Measurements from ENCODE around the gene SDK2.

Gene SDK2, protein sequence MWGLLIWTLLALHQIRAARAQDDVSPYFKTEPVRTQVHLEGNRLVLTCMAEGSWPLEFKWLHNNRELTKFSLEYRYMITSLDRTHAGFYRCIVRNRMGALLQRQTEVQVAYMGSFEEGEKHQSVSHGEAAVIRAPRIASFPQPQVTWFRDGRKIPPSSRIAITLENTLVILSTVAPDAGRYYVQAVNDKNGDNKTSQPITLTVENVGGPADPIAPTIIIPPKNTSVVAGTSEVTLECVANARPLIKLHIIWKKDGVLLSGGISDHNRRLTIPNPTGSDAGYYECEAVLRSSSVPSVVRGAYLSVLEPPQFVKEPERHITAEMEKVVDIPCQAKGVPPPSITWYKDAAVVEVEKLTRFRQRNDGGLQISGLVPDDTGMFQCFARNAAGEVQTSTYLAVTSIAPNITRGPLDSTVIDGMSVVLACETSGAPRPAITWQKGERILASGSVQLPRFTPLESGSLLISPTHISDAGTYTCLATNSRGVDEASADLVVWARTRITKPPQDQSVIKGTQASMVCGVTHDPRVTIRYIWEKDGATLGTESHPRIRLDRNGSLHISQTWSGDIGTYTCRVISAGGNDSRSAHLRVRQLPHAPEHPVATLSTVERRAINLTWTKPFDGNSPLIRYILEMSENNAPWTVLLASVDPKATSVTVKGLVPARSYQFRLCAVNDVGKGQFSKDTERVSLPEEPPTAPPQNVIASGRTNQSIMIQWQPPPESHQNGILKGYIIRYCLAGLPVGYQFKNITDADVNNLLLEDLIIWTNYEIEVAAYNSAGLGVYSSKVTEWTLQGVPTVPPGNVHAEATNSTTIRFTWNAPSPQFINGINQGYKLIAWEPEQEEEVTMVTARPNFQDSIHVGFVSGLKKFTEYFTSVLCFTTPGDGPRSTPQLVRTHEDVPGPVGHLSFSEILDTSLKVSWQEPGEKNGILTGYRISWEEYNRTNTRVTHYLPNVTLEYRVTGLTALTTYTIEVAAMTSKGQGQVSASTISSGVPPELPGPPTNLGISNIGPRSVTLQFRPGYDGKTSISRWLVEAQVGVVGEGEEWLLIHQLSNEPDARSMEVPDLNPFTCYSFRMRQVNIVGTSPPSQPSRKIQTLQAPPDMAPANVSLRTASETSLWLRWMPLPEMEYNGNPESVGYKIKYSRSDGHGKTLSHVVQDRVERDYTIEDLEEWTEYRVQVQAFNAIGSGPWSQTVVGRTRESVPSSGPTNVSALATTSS (N-terminal part only)

GRCh38 chr17:73644145-73645049 lies at the start of gene SDK2:
TSS of gene SDK2 (minus strand) at chr17:73644445. CDS start at chr17:73644088, 357 bp downstream.
- Histone ChIP-seq H3K9me3 (ENCODE audit: control insufficient read depth, low read length) (no peaks in the 10 kb centered on the region), H3K27me3 (ENCODE audit: control insufficient read depth, insufficient read depth, low read length) (peaks cover 61% of the 10 kb centered on the region), H3K9ac (ENCODE audit: low read length) (no peak within 1 kb of the TSS), H3K36me3 (ENCODE audit: control insufficient read depth, insufficient read depth, low read length) (no peaks in the 10 kb centered on the region), H3K4me1 (ENCODE audit: control insufficient read depth, insufficient read depth, low read length) (peaks cover 8% of the 10 kb centered on the region), H3K4me3 (ENCODE audit: low read length) (no peak within 1 kb of the TSS)

DNA sequence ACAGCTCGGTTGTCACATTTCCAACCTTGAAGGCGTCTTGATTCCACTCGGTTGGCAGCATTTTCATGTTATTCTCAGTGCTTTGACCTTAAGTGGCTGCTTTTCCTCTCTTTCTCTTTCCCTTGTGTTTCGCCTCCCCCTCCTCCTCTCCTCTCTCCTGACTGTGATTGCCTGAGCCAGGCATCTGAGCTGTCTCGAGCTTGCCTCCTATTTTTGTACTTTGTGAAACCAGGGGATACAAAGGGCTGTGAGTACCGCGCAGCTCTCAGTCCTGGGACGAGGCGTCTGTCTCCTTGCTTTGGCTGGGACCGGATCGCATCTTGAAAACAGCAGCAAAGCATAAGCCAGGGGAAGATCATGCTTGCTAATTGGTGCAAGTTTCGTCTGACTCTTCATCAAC lies 48.8 kb upstream of the SDK2 start:
- H3K9ac ChIP-seq (ENCODE audit: low read length), result no peak overlapping the region
- no peaks in the 10 kb centered on the region for H3K27me3 ChIP-seq (ENCODE audit: control insufficient read depth, insufficient read depth, low read length)
- H3K4me3 ChIP-seq (ENCODE audit: low read length), result no peak overlapping the region
- H3K9me3 ChIP-seq (ENCODE audit: control insufficient read depth, low read length), result no peaks in the 10 kb centered on the region
- peaks cover 4% of the 10 kb centered on the region for H3K4me1 ChIP-seq (ENCODE audit: control insufficient read depth, insufficient read depth, low read length)
- no peaks in the 10 kb centered on the region for H3K36me3 ChIP-seq (ENCODE audit: control insufficient read depth, insufficient read depth, low read length)

- no peaks in the 10 kb centered on the region for H3K9me3 ChIP-seq (ENCODE audit: control insufficient read depth, low read length)
- H3K9ac ChIP-seq (ENCODE audit: low read length), result no peak overlapping the region
- H3K27me3 ChIP-seq (ENCODE audit: control insufficient read depth, insufficient read depth, low read length), result no peaks in the 10 kb centered on the region
- H3K4me1 ChIP-seq (ENCODE audit: control insufficient read depth, insufficient read depth, low read length), result peaks cover 6% of the 10 kb centered on the region
- H3K36me3 ChIP-seq (ENCODE audit: control insufficient read depth, insufficient read depth, low read length), result no peaks in the 10 kb centered on the region
- H3K4me3 ChIP-seq (ENCODE audit: low read length), result no peak overlapping the region
Observed at GRCh38 chr17:73691321-73691766, 47.1 kb upstream of the SDK2 start.

DNA sequence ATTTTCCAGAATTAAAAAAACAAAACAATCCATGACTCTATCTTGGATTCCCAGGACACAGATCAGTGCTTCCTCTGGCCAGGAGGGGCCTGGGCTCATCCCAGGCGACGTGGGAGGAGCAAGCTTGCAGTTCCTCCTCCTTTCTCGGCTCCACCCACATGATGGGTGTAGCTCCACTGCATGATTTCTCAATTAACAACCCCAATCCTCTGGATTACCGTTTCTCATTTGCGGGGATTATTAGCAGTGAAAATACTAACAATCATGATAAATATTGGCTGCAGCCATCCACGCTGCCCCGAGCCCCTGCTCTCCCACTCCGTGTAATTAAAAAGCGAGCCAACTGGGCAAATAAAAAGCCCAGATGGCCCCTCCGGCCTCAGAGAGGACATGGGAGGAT lies 46.4 kb upstream of the SDK2 start:
- Histone ChIP-seq H3K9me3 (ENCODE audit: control insufficient read depth, low read length) (no peaks in the 10 kb centered on the region), H3K9ac (ENCODE audit: low read length) (no peak overlapping the region), H3K4me3 (ENCODE audit: low read length) (no peak overlapping the region), H3K27me3 (ENCODE audit: control insufficient read depth, insufficient read depth, low read length) (no peaks in the 10 kb centered on the region), H3K36me3 (ENCODE audit: control insufficient read depth, insufficient read depth, low read length) (no peaks in the 10 kb centered on the region), H3K4me1 (ENCODE audit: control insufficient read depth, insufficient read depth, low read length) (peaks cover 7% of the 10 kb centered on the region)

DNA sequence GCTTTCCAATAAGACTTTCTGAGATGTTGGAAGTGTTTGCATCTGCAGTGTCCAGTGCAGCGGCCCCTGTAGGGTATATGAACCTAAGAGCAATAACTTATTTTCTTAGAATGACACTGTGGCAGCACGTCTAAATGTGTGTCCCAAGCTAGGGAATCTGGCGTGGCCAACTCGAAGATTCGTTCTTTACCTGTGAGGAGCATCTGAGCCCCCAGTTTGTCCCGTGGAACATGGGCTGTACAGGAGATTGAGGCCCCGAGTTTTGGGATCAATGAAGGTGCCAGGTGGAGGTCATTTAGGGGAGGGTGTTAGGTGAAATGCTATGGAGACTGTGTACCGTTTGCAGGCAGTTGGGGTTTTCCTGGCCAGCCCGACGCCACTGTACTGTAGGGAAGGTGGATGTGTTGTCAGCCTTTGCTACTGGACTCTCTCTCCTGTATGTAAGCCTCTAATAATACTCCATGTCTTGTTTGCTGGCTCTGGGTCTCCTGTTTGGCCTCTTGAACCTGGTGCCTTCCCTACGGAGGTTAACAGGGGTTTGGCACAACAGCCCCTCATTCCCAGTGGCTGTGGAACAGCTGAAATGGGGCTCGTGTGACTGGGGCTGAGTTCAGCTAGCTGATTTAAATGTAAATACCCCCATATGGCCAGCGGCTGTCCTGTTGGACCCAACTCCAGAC lies 45.5 kb upstream of the SDK2 start:
- no peak overlapping the region for H3K4me3 ChIP-seq (ENCODE audit: low read length)
- no peaks in the 10 kb centered on the region for H3K27me3 ChIP-seq (ENCODE audit: control insufficient read depth, insufficient read depth, low read length)
- peaks cover 7% of the 10 kb centered on the region for H3K4me1 ChIP-seq (ENCODE audit: control insufficient read depth, insufficient read depth, low read length)

GRCh38 chr17:73686961-73687360 lies 42.7 kb upstream of the SDK2 start:
- no peaks in the 10 kb centered on the region for H3K36me3 ChIP-seq (ENCODE audit: control insufficient read depth, insufficient read depth, low read length)
- no peaks in the 10 kb centered on the region for H3K27me3 ChIP-seq (ENCODE audit: control insufficient read depth, insufficient read depth, low read length)
- no peaks in the 10 kb centered on the region for H3K9me3 ChIP-seq (ENCODE audit: control insufficient read depth, low read length)
- H3K4me1 ChIP-seq (ENCODE audit: control insufficient read depth, insufficient read depth, low read length), result peaks cover 7% of the 10 kb centered on the region
- H3K9ac ChIP-seq (ENCODE audit: low read length), result no peak overlapping the region
- no peak overlapping the region for H3K4me3 ChIP-seq (ENCODE audit: low read length)

More for the DNA sequence above, 45.5 kb upstream of the SDK2 start:
- H3K9me3 ChIP-seq (ENCODE audit: control insufficient read depth, low read length), result no peaks in the 10 kb centered on the region
- no peak overlapping the region for H3K9ac ChIP-seq (ENCODE audit: low read length)
- H3K36me3 ChIP-seq (ENCODE audit: control insufficient read depth, insufficient read depth, low read length), result no peaks in the 10 kb centered on the region

DNA sequence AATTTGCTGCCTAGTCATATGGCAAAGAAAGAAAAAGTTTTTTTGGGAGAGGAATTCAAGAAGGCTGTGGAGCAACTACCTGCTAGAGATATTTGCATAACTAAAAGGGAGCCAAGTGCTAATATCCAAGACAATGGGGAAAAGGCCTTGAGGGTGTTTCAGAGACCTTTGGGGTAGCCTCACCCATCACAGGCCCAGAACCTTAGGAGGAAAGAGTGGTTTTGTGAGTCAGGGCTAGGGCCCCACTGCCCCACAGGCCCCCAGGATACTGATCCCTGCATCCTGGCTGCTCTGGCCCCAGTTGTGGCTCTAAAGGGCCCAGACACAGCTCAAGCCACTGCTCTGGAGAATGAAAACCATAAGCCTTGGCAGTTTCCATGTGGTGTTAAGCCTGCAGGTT lies 41.9 kb upstream of the SDK2 start:
- Histone ChIP-seq H3K4me3 (ENCODE audit: low read length) (no peak overlapping the region), H3K9ac (ENCODE audit: low read length) (no peak overlapping the region), H3K9me3 (ENCODE audit: control insufficient read depth, low read length) (no peaks in the 10 kb centered on the region), H3K27me3 (ENCODE audit: control insufficient read depth, insufficient read depth, low read length) (no peaks in the 10 kb centered on the region), H3K4me1 (ENCODE audit: control insufficient read depth, insufficient read depth, low read length) (peaks cover 7% of the 10 kb centered on the region), H3K36me3 (ENCODE audit: control insufficient read depth, insufficient read depth, low read length) (no peaks in the 10 kb centered on the region)

GRCh38 chr17:73684183-73684582 lies 39.9 kb upstream of the SDK2 start:
- peaks cover 7% of the 10 kb centered on the region for H3K4me1 ChIP-seq (ENCODE audit: control insufficient read depth, insufficient read depth, low read length)
- H3K9ac ChIP-seq (ENCODE audit: low read length), result no peak overlapping the region
- no peaks in the 10 kb centered on the region for H3K36me3 ChIP-seq (ENCODE audit: control insufficient read depth, insufficient read depth, low read length)
- no peaks in the 10 kb centered on the region for H3K27me3 ChIP-seq (ENCODE audit: control insufficient read depth, insufficient read depth, low read length)
- no peak overlapping the region for H3K4me3 ChIP-seq (ENCODE audit: low read length)
- H3K9me3 ChIP-seq (ENCODE audit: control insufficient read depth, low read length), result no peaks in the 10 kb centered on the region

- no peak overlapping the region for H3K4me3 ChIP-seq (ENCODE audit: low read length)
- peaks cover 7% of the 10 kb centered on the region for H3K4me1 ChIP-seq (ENCODE audit: control insufficient read depth, insufficient read depth, low read length)
- no peaks in the 10 kb centered on the region for H3K27me3 ChIP-seq (ENCODE audit: control insufficient read depth, insufficient read depth, low read length)
- no peak overlapping the region for H3K9ac ChIP-seq (ENCODE audit: low read length)
- H3K36me3 ChIP-seq (ENCODE audit: control insufficient read depth, insufficient read depth, low read length), result no peaks in the 10 kb centered on the region
- no peaks in the 10 kb centered on the region for H3K9me3 ChIP-seq (ENCODE audit: control insufficient read depth, low read length)
Observed at GRCh38 chr17:73683771-73684170, 39.5 kb upstream of the SDK2 start.

DNA sequence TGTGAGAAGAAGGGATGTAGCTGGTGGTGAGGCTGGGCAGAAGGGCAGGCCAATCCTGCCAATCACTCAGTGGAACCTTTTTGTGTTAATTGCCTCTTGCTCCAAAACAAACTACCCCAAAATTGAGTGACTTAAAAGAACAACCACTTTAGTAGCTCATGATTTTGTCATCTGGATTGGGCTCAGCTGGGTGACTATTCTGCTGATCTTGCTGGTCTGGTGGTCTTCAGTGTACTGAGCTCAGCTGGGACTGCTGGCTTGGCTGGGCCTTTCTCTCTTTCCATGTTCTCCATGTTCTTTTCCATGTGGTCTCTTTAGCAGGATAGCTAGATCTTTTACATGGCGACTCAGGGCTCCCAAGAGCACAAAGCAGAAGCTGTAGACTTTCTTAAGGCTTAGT lies 37.7 kb upstream of the SDK2 start:
- Histone ChIP-seq H3K36me3 (ENCODE audit: control insufficient read depth, insufficient read depth, low read length) (no peaks in the 10 kb centered on the region), H3K27me3 (ENCODE audit: control insufficient read depth, insufficient read depth, low read length) (peaks cover 4% of the 10 kb centered on the region), H3K4me1 (ENCODE audit: control insufficient read depth, insufficient read depth, low read length) (peaks cover 7% of the 10 kb centered on the region), H3K4me3 (ENCODE audit: low read length) (no peak overlapping the region), H3K9ac (ENCODE audit: low read length) (no peak overlapping the region), H3K9me3 (ENCODE audit: control insufficient read depth, low read length) (no peaks in the 10 kb centered on the region)

GRCh38 chr17:73679476-73679875 lies 35.2 kb upstream of the SDK2 start:
- Histone ChIP-seq H3K27me3 (ENCODE audit: control insufficient read depth, insufficient read depth, low read length) (peaks cover 4% of the 10 kb centered on the region), H3K36me3 (ENCODE audit: control insufficient read depth, insufficient read depth, low read length) (no peaks in the 10 kb centered on the region), H3K4me3 (ENCODE audit: low read length) (no peak overlapping the region), H3K4me1 (ENCODE audit: control insufficient read depth, insufficient read depth, low read length) (no peaks in the 10 kb centered on the region), H3K9ac (ENCODE audit: low read length) (no peak overlapping the region), H3K9me3 (ENCODE audit: control insufficient read depth, low read length) (no peaks in the 10 kb centered on the region)

Measured in mucosa of stomach (tissue), 1 donor.